ENCODE measurements around the gene RBM15. TPM values are rescaled to one million over a fixed set of nuclear protein-coding genes. Genes with fewer than 3 reads are reported as not detected.

The RBM15 gene
- total RNA-seq, 2 donors from 2014 or later, result 16.5 to 17.0 TPM

GRCh38 chr1:110383251-110383990 lies 44.2 kb downstream of the RBM15 start:
- no peak overlapping the region for H3K4me3 ChIP-seq
- no peak for TF ChIP-seq CTCF (IDR thresholded peaks at IDR 0.05)
- peaks cover 0 to 10% of the 10 kb centered on the region in 2 donors for H3K4me1 ChIP-seq
- no peaks in the 10 kb centered on the region for H3K9me3 ChIP-seq
- DNase-seq (ENCODE audit: low spot score), result no peak
- H3K27ac ChIP-seq, result peak overlapping the region in 1 of 2 donors; percentile 3
- no peaks in the 10 kb centered on the region for H3K27me3 ChIP-seq
- H3K36me3 ChIP-seq, result peaks cover 13% of the 10 kb centered on the region

- DNase-seq (ENCODE audit: low spot score), result no peak
- Histone ChIP-seq H3K4me3 (no peak overlapping the region), H3K36me3 (no peaks in the 10 kb centered on the region), H3K27me3 (no peaks in the 10 kb centered on the region), H3K27ac (no peak overlapping the region), H3K9me3 (no peaks in the 10 kb centered on the region), H3K4me1 (peaks cover 0 to 10% of the 10 kb centered on the region in 2 donors)
- no peak for TF ChIP-seq CTCF (IDR thresholded peaks at IDR 0.05)
Measured at GRCh38 chr1:110384581-110385321, 45.6 kb downstream of the RBM15 start.

- H3K4me1 ChIP-seq, result peaks cover 0 to 10% of the 10 kb centered on the region in 2 donors
- no peak for DNase-seq (ENCODE audit: low spot score)
Measured at GRCh38 chr1:110385369-110385768, 46.2 kb downstream of the RBM15 start.

GRCh38 chr1:110387048-110387754 lies 48.0 kb downstream of the RBM15 start:
- no peak overlapping the region for H3K27ac ChIP-seq
- peaks cover 0 to 10% of the 10 kb centered on the region in 2 donors for H3K4me1 ChIP-seq
- no peak overlapping the region for H3K4me3 ChIP-seq
- H3K36me3 ChIP-seq, result no peaks in the 10 kb centered on the region
- TF ChIP-seq CTCF (IDR thresholded peaks at IDR 0.05), result no peak
- no peaks in the 10 kb centered on the region for H3K9me3 ChIP-seq
- H3K27me3 ChIP-seq, result no peaks in the 10 kb centered on the region
- no peak for DNase-seq (ENCODE audit: low spot score)

More at GRCh38 chr1:110385369-110385768, 46.2 kb downstream of the RBM15 start:
- Histone ChIP-seq H3K36me3 (no peaks in the 10 kb centered on the region), H3K4me3 (no peak overlapping the region), H3K27me3 (no peaks in the 10 kb centered on the region), H3K27ac (no peak overlapping the region), H3K9me3 (no peaks in the 10 kb centered on the region)
- TF ChIP-seq CTCF (IDR thresholded peaks at IDR 0.05), result no peak

- no peak for TF ChIP-seq CTCF (IDR thresholded peaks at IDR 0.05)
- Histone ChIP-seq H3K36me3 (no peaks in the 10 kb centered on the region), H3K4me1 (no peaks in the 10 kb centered on the region), H3K4me3 (peak overlapping the region; percentile 24 to 30), H3K27me3 (no peaks in the 10 kb centered on the region), H3K9me3 (no peaks in the 10 kb centered on the region), H3K27ac (peak overlapping the region; percentile 9 to 29)
- peak; percentile 75 for DNase-seq (ENCODE audit: low spot score)
Measured at GRCh38 chr1:110390096-110390495, 50.9 kb downstream of the RBM15 start.

All from right atrium auricular region (tissue), 2 donors.